ENCODE results near the gene CDCA5.

Gene CDCA5

GRCh38 chr11:65067446-65067845 is 16.4 kb downstream of the CDCA5 start:
- DNase-seq = no peak

- DNase-seq = no peak
These were observed 17.0 kb downstream of the CDCA5 start for GRCh38 chr11:65066805-65067291.

GRCh38 chr11:65066315-65066714 is 17.5 kb downstream of the CDCA5 start:
- DNase-seq = no peak

- no peak for DNase-seq
These were observed 18.0 kb downstream of the CDCA5 start for GRCh38 chr11:65065851-65066250.

- no peak for DNase-seq
These were observed 19.0 kb downstream of the CDCA5 start for GRCh38 chr11:65064847-65065240.

- no peak for DNase-seq
These were observed 20.3 kb downstream of the CDCA5 start for GRCh38 chr11:65063532-65063931.

- DNase-seq = no peak
These were observed 22.9 kb downstream of the CDCA5 start for GRCh38 chr11:65060913-65061408.

GRCh38 chr11:65059959-65060824 is 23.6 kb downstream of the CDCA5 start:
- no peak for DNase-seq

- DNase-seq = no peak
These were observed 24.3 kb downstream of the CDCA5 start for GRCh38 chr11:65059523-65059922.

- no peak for DNase-seq
These were observed 25.3 kb downstream of the CDCA5 start, which contains the start of gene NAALADL1 for GRCh38 chr11:65058419-65059054. NAALADL1 (minus strand) TSS chr11:65058553; CDS start chr11:65058521, 32 bp downstream.

GRCh38 chr11:65058012-65058411 is 25.8 kb downstream of the CDCA5 start:
- no peak for DNase-seq

- no peak for DNase-seq
These were observed 26.3 kb downstream of the CDCA5 start for GRCh38 chr11:65057526-65057925.

GRCh38 chr11:65056999-65057398 is 26.8 kb downstream of the CDCA5 start:
- no peak for DNase-seq

- no peak for DNase-seq
These were observed 28.3 kb downstream of the CDCA5 start for GRCh38 chr11:65055538-65055937.

GRCh38 chr11:65053827-65054508 is 29.9 kb downstream of the CDCA5 start:
- DNase-seq = no peak

GRCh38 chr11:65051398-65051858 is 32.4 kb downstream of the CDCA5 start:
- no peak for DNase-seq

GRCh38 chr11:65047581-65048422 is 36.0 kb downstream of the CDCA5 start:
- no peak for DNase-seq

GRCh38 chr11:65045728-65046127 is 38.1 kb downstream of the CDCA5 start:
- DNase-seq = no peak

- DNase-seq = no peak
These were observed 38.8 kb downstream of the CDCA5 start for GRCh38 chr11:65045061-65045460.

GRCh38 chr11:65043881-65044501 is 39.8 kb downstream of the CDCA5 start:
- DNase-seq = no peak

- DNase-seq = no peak
These were observed 40.9 kb downstream of the CDCA5 start for GRCh38 chr11:65042891-65043290.

All from NK-92 treated with Interleukin-12 subunit alpha and Interleukin-12 subunit beta, amount 100 ng/mL, for 24 hours (cell line).